OCI-LY1 (cell line): ENCODE measurements around the gene ACER3.

ENCODE experiments used
- H2AFZ ChIP-seq: fragments of 200-600 bp; sonication (generic), shearing (Covaris generic); 2 replicates; pipeline ENCODE4 v1.6.0; 2014; ENCODE audit warnings: antibody characterized with exemption, mild to moderate bottlenecking, low read length
- H3F3A ChIP-seq: fragments of 200-600 bp; sonication (generic), shearing (Covaris generic); 2 replicates; pipeline ENCODE4 v1.6.0; 2014; ENCODE audit warnings: mild to moderate bottlenecking, antibody characterized with exemption, low read length, moderate library complexity; ENCODE audit not compliant: insufficient read depth
- H3K27ac ChIP-seq: fragments of 200-600 bp; sonication (generic); 2 replicates; pipeline ENCODE4 v1.5.1; 2014; ENCODE audit warnings: low read length, mixed run types, mild to moderate bottlenecking, low read depth; ENCODE audit not compliant: poor library complexity, severe bottlenecking
- H3K27me3 ChIP-seq: fragments of 200-600 bp; sonication (generic); 2 replicates; pipeline ENCODE4 v1.6.0; 2014; ENCODE audit warnings: antibody characterized with exemption, mild to moderate bottlenecking, low read length, moderate library complexity; ENCODE audit not compliant: insufficient read depth
- H3K36me3 ChIP-seq: fragments of 200-600 bp; sonication (generic); 2 replicates; pipeline ENCODE4 v1.6.1; 2014; ENCODE audit warnings: mild to moderate bottlenecking, antibody characterized with exemption, low read length, moderate library complexity, mixed read lengths; ENCODE audit not compliant: insufficient read depth
- H3K4me1 ChIP-seq: fragments of 200-600 bp; sonication (generic); 2 replicates; pipeline ENCODE4 v1.5.1; 2014; ENCODE audit warnings: mild to moderate bottlenecking, low read length, moderate library complexity; ENCODE audit not compliant: insufficient read depth, severe bottlenecking
- H3K4me2 ChIP-seq: fragments of 200-600 bp; sonication (generic), shearing (Covaris generic); 2 replicates; pipeline ENCODE4 v1.6.1; 2014; ENCODE audit warnings: low read length
- H3K4me3 ChIP-seq: fragments of 200-600 bp; sonication (generic); 2 replicates; pipeline ENCODE4 v1.5.1; 2014; ENCODE audit warnings: low read length, low read depth, mild to moderate bottlenecking, mixed read lengths; ENCODE audit not compliant: poor library complexity, severe bottlenecking
- H3K79me2 ChIP-seq: fragments of 200-600 bp; shearing (Covaris generic); 2 replicates; pipeline ENCODE4 v1.6.1; 2016; ENCODE audit warnings: mixed run types, low read length, mixed read lengths; ENCODE audit not compliant: insufficient read depth
- H3K9ac ChIP-seq: fragments of 200-600 bp; sonication (generic), shearing (Covaris generic); 2 replicates; pipeline ENCODE4 v1.6.1; 2014; ENCODE audit warnings: mild to moderate bottlenecking, low read length, mixed read lengths
- H3K9me2 ChIP-seq: fragments of 200-600 bp; sonication (generic), shearing (Covaris generic); 2 replicates; pipeline ENCODE4 v1.6.1; 2014; ENCODE audit warnings: low read depth, mild to moderate bottlenecking, low read length, mixed read lengths
- H3K9me3 ChIP-seq: fragments of 200-600 bp; shearing (Covaris generic); 2 replicates; pipeline ENCODE4 v1.6.1; 2014; ENCODE audit warnings: low read length, mixed read lengths
- H4K20me1 ChIP-seq: fragments of 200-600 bp; sonication (generic), shearing (Covaris generic); 2 replicates; pipeline ENCODE4 v1.6.0; 2016; ENCODE audit warnings: mild to moderate bottlenecking, low read length; ENCODE audit not compliant: insufficient read depth
- EZH2 ChIP-seq: fragments of 200-600 bp; sonication (generic), shearing (Covaris generic); IDR thresholded peaks from 2 replicates; pipeline ENCODE4 v1.8.0; 2017; ENCODE audit warnings: borderline replicate concordance, mixed run types, mild to moderate bottlenecking, antibody characterized with exemption, low read length, moderate library complexity, mixed read lengths
- TF ChIP-seq, protein P1 (sequence below): fragments of 200-600 bp; sonication (generic), shearing (Covaris generic); IDR thresholded peaks from 2 replicates; pipeline ENCODE4 v1.5.1; 2017; ENCODE audit warnings: mild to moderate bottlenecking, antibody characterized with exemption, low read length, moderate library complexity, mixed read lengths

ACER3 gene

DNA sequence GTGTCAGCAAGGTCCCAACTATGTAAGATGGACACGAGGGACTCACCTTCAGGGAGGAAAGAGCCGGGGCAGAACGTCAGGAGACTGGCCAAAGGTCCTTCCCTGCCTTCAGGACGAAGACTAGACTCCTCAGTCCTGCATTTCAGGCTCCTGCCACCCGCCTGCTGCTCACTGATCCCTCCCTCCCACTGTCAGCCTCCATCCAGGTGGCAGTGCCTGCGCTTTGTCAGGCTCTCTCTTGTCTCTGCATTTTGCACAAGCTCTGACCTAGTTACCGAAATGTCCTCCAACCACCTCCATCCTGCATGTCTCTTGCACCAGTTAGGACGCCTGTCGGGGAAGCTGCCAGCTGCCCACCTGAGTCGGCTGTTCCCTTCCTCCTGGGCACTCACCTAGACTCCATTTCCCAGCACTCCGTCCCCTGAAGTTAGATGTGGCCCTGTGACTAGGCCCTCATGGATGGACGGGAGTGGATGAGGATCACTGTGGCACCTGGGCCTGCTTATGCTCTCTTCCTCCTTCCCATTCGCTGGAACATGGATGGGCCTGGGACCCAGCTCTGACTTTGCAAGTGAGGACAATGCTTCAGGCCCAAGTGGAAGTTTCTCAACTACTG is 181.5 kb downstream of the ACER3 start:
- Histone ChIP-seq H4K20me1 (no peaks in the 10 kb centered on the region), H3K79me2 (no peaks in the 10 kb centered on the region), H3K4me3 (no peak overlapping the region), H3K9ac (no peak overlapping the region), H2AFZ (no peak overlapping the region), H3F3A (no peaks in the 10 kb centered on the region), H3K27me3 (no peaks in the 10 kb centered on the region; the same call in 1 of the 2 replicates), H3K4me2 (no peak overlapping the region), H3K27ac (no peak overlapping the region), H3K9me2 (no peaks in the 10 kb centered on the region), H3K9me3 (no peaks in the 10 kb centered on the region), H3K36me3 (no peaks in the 10 kb centered on the region), H3K4me1 (peaks cover 3% of the 10 kb centered on the region)
- TF ChIP-seq EZH2: no peak
- TF ChIP-seq, protein P1, sequence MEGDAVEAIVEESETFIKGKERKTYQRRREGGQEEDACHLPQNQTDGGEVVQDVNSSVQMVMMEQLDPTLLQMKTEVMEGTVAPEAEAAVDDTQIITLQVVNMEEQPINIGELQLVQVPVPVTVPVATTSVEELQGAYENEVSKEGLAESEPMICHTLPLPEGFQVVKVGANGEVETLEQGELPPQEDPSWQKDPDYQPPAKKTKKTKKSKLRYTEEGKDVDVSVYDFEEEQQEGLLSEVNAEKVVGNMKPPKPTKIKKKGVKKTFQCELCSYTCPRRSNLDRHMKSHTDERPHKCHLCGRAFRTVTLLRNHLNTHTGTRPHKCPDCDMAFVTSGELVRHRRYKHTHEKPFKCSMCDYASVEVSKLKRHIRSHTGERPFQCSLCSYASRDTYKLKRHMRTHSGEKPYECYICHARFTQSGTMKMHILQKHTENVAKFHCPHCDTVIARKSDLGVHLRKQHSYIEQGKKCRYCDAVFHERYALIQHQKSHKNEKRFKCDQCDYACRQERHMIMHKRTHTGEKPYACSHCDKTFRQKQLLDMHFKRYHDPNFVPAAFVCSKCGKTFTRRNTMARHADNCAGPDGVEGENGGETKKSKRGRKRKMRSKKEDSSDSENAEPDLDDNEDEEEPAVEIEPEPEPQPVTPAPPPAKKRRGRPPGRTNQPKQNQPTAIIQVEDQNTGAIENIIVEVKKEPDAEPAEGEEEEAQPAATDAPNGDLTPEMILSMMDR: no peak

DNA sequence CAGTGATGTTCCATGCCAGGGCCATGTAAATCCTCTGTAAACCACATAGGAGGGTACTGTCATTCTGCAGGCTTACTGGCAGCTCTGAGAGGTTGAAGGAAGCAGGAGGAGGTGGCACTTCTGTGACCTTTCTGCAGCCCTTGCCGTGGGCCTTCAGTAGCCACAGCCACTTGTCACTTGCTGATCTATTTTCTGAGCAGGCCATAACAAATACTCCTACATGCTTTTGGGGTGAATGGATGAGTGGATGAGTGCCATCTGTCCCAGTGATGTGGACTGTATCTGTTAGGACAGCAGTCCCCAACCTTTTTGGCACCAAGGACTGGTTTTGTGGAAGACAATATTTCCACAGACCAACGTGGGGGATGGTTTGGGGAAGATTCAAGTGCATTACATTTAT is 183.6 kb downstream of the ACER3 start:
- Histone ChIP-seq H3K9me2 (no peaks in the 10 kb centered on the region), H3K27ac (no peak overlapping the region), H3K4me2 (no peak overlapping the region), H3K4me1 (peaks cover 5% of the 10 kb centered on the region), H3K36me3 (no peaks in the 10 kb centered on the region), H3K9ac (no peak overlapping the region), H3K4me3 (no peak overlapping the region), H2AFZ (no peak overlapping the region), H3F3A (no peaks in the 10 kb centered on the region), H3K9me3 (no peaks in the 10 kb centered on the region), H3K79me2 (no peaks in the 10 kb centered on the region), H3K27me3 (no peaks in the 10 kb centered on the region; the same call in 1 of the 2 replicates), H4K20me1 (no peaks in the 10 kb centered on the region)
- TF ChIP-seq, protein P1: no peak
- TF ChIP-seq EZH2: no peak

DNA sequence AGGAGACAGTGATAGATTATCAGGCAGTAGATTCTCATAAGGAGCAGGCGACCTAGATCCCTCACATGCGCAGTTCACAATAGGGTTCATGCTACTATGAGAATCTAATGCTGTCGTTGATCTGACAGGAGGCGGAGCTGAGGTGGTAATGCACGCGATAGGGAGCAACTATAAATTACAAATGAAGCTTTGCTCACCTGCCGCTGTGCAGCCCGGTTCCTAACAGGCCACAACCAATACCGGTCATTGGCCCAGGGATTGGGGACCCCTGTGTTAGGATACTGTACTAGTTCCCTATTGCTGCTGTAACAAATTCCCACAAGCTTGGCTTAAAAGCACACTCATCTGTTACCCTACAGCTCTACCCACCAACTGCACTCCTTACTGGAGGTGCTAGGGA is 184.2 kb downstream of the ACER3 start:
- Histone ChIP-seq H3K27me3 (no peaks in the 10 kb centered on the region; the same call in 1 of the 2 replicates), H3K4me3 (no peak overlapping the region), H3K27ac (no peak overlapping the region), H3K4me2 (no peak overlapping the region), H3K36me3 (no peaks in the 10 kb centered on the region), H3K9ac (no peak overlapping the region), H4K20me1 (no peaks in the 10 kb centered on the region), H3K9me2 (no peaks in the 10 kb centered on the region), H2AFZ (no peak overlapping the region), H3F3A (no peaks in the 10 kb centered on the region), H3K79me2 (no peaks in the 10 kb centered on the region), H3K4me1 (peaks cover 5% of the 10 kb centered on the region), H3K9me3 (no peaks in the 10 kb centered on the region)
- TF ChIP-seq EZH2: no peak
- TF ChIP-seq, protein P1: no peak
